GM12875 (cell line): ENCODE data around the gene CCDC167.

Experiments
- H3K4me3 ChIP-seq: one replicate; pipeline ENCODE4 v1.5.1; 2011; ENCODE audit warnings: low read depth, low read length, control low read depth
- CTCF ChIP-seq: IDR thresholded peaks from 2 replicates; pipeline ENCODE4 v1.5.1; 2011; ENCODE audit warnings: low read depth, mild to moderate bottlenecking, control low read depth, inconsistent platforms, low read length, moderate library complexity, borderline replicate concordance; ENCODE audit not compliant: insufficient read depth

Gene CCDC167

GRCh38 chr6:37514837-37515236 lies 15.1 kb upstream of the CCDC167 start:
- TF ChIP-seq CTCF = no peak
- H3K4me3 ChIP-seq = no peak overlapping the region

GRCh38 chr6:37514321-37514771 lies 14.7 kb upstream of the CCDC167 start:
- TF ChIP-seq CTCF = no peak
- no peak overlapping the region for H3K4me3 ChIP-seq

- no peak overlapping the region for H3K4me3 ChIP-seq
- no peak for TF ChIP-seq CTCF
Observed at GRCh38 chr6:37513576-37513975, 13.9 kb upstream of the CCDC167 start.

GRCh38 chr6:37513155-37513554 lies 13.5 kb upstream of the CCDC167 start:
- no peak overlapping the region for H3K4me3 ChIP-seq
- TF ChIP-seq CTCF = no peak

GRCh38 chr6:37512400-37513011 lies 12.8 kb upstream of the CCDC167 start:
- no peak for TF ChIP-seq CTCF
- H3K4me3 ChIP-seq = no peak overlapping the region

GRCh38 chr6:37511910-37512399 lies 12.3 kb upstream of the CCDC167 start:
- no peak overlapping the region for H3K4me3 ChIP-seq
- no peak for TF ChIP-seq CTCF

GRCh38 chr6:37511201-37511600 lies 11.5 kb upstream of the CCDC167 start:
- no peak overlapping the region for H3K4me3 ChIP-seq
- TF ChIP-seq CTCF = no peak
